Breast epithelium (tissue), 4 donors: ENCODE measurements around the gene CTIF. TPM values are rescaled to one million over a fixed set of nuclear protein-coding genes. Genes with fewer than 3 reads are reported as not detected.

Source experiments
- DNase-seq, 2 donors: peaks; one replicate each; pipeline ENCODE4 v3.0.0-alpha.2; 2019; ENCODE audit warnings: low spot score in 2 of 2
- H3K27ac ChIP-seq, 2 donors: fragments of 200-600 bp; sonication (generic) in 1 of 2; one replicate each; pipeline ENCODE4 v1.5.1; 2016 to 2019; ENCODE audit warnings: mild to moderate bottlenecking in 1 of 2
- H3K27me3 ChIP-seq, 2 donors: fragments of 200-600 bp; sonication (generic) in 1 of 2; one replicate each; pipeline versions ENCODE4 v1.5.1 to v1.6.0; 2017 to 2019; ENCODE audit warnings: control low read depth in 1 of 2, mild to moderate bottlenecking in 1 of 2
- H3K36me3 ChIP-seq: fragments of 200-600 bp; one replicate; pipeline ENCODE4 v1.5.1; 2019
- H3K4me1 ChIP-seq, 2 donors: fragments of 200-600 bp; sonication (generic); one replicate each; pipeline ENCODE4 v1.5.1; 2016 to 2019; ENCODE audit warnings: control low read depth in 1 of 2
- H3K4me3 ChIP-seq, 3 donors: fragments of 200-600 bp; sonication (generic); 1 replicate in 2 of 3; 2 replicates in 1 of 3; pipeline ENCODE4 v1.5.1; 2016 to 2019; ENCODE audit warnings: mild to moderate bottlenecking in 3 of 3, moderate library complexity in 2 of 3
- H3K9me3 ChIP-seq, 2 donors: fragments of 200-600 bp; sonication (generic) in 1 of 2; one replicate each; pipeline ENCODE4 v1.5.1; 2016 to 2019; ENCODE audit warnings: control low read depth in 1 of 2
- POLR2A ChIP-seq: fragments of 450-650 bp; IDR thresholded peaks from one replicate; pipeline ENCODE4 v1.6.1; 2016; ENCODE audit warnings: antibody characterized with exemption, mild to moderate bottlenecking, moderate library complexity
- POLR2AphosphoS5 ChIP-seq, 3 donors: sonication (generic); formaldehyde crosslinking; IDR thresholded peaks; one replicate each; pipeline ENCODE4 v1.6.1; 2017; ENCODE audit warnings: antibody characterized with exemption in 3 of 3
- intact Hi-C: fragments of 100-400 bp; cut with DNase I; formaldehyde crosslinking; loops from one replicate; pipeline ENCODE4 v1.15.1; 2023; ENCODE audit warnings: low total_unique reads
- total RNA-seq, 3 donors: library from RNA; depleted of rRNA; stranded (reverse); fragments of >200 nt; gene quantifications; one replicate each; pipeline ENCODE4 v1.1.0, GENCODE V29; 2016
- TF ChIP-seq, protein P1 (sequence below), 3 donors: fragments of 450-650 bp; IDR thresholded peaks; one replicate each; pipeline ENCODE4 v1.5.1; 2016 to 2017; ENCODE audit warnings: antibody characterized with exemption in 3 of 3, mild to moderate bottlenecking in 3 of 3, moderate library complexity in 3 of 3

The CTIF gene
- total RNA-seq, 3 donors from 2014 or later: 28.8 to 78.9 (median 32.6) TPM

DNA sequence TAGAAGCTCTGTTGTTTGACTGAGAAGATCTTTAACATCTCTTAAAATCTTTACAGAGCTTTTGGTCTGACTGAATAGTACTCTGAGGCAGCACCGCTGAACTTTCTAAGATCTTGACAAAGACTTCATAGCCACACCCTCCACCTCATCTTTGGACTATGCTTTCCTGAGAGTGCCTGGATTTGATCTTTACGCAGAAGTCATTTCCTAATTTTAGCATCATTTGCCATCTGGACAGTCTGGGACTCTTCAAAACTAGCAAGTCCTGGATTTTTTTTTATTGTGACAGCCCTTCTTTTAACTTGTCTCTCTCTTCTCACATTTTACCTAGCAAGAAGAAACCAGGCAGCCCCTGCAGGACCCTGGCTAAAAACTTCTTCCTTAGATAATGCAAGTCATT lies 188.8 kb downstream of the CTIF start:
- Histone ChIP-seq H3K4me3 (no peak overlapping the region), H3K27me3 (no peaks in the 10 kb centered on the region), H3K9me3 (peaks cover 0 to 4% of the 10 kb centered on the region in 2 donors), H3K4me1 (no peaks in the 10 kb centered on the region), H3K27ac (no peak overlapping the region), H3K36me3 (no peaks in the 10 kb centered on the region)
- intact Hi-C loops: no loop called here
- TF ChIP-seq POLR2AphosphoS5 (IDR thresholded peaks at IDR 0.05) (no peak), POLR2A (no peak)
- TF ChIP-seq, protein P1, sequence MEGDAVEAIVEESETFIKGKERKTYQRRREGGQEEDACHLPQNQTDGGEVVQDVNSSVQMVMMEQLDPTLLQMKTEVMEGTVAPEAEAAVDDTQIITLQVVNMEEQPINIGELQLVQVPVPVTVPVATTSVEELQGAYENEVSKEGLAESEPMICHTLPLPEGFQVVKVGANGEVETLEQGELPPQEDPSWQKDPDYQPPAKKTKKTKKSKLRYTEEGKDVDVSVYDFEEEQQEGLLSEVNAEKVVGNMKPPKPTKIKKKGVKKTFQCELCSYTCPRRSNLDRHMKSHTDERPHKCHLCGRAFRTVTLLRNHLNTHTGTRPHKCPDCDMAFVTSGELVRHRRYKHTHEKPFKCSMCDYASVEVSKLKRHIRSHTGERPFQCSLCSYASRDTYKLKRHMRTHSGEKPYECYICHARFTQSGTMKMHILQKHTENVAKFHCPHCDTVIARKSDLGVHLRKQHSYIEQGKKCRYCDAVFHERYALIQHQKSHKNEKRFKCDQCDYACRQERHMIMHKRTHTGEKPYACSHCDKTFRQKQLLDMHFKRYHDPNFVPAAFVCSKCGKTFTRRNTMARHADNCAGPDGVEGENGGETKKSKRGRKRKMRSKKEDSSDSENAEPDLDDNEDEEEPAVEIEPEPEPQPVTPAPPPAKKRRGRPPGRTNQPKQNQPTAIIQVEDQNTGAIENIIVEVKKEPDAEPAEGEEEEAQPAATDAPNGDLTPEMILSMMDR (IDR thresholded peaks at IDR 0.05): no peak
- no peak for DNase-seq

GRCh38 chr18:48728204-48728833 lies 189.5 kb downstream of the CTIF start:
- Histone ChIP-seq H3K9me3 (peaks cover 0 to 4% of the 10 kb centered on the region in 2 donors), H3K36me3 (no peaks in the 10 kb centered on the region), H3K4me3 (no peak overlapping the region), H3K27me3 (no peaks in the 10 kb centered on the region), H3K4me1 (peaks cover 0 to under 1% of the 10 kb centered on the region in 2 donors), H3K27ac (peak overlapping the region in 1 of 2 donors; percentile 43)
- intact Hi-C loops: no loop called here
- DNase-seq: no peak
- TF ChIP-seq, protein P1 (IDR thresholded peaks at IDR 0.05): no peak

DNA sequence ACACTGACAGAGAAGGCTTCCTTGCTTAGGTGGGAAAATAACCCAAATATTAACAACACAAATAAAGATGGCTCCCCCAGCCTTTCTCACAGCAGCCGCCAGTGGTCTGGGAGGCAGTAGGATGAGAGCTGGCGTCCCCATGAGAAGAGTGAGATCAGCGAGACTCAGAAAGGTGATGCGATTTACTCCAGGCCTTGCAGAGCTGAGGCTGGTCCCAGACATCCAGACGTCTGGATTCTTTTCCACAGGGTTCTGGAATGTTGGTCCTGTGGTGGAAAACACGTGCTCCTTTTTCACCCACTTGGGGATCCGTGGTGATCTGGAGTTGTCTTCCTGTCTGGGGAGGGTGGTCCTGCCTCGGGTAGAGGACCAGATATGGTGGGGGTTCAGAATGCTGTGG lies 190.6 kb downstream of the CTIF start:
- Histone ChIP-seq H3K36me3 (no peaks in the 10 kb centered on the region), H3K27me3 (no peaks in the 10 kb centered on the region), H3K4me3 (no peak overlapping the region), H3K9me3 (peaks cover 0 to 4% of the 10 kb centered on the region in 2 donors), H3K4me1 (peaks cover 0 to 6% of the 10 kb centered on the region in 2 donors), H3K27ac (no peak overlapping the region)
- no peak for TF ChIP-seq POLR2AphosphoS5 (IDR thresholded peaks at IDR 0.05)
- TF ChIP-seq, protein P1 (IDR thresholded peaks at IDR 0.05): no peak
- TF ChIP-seq POLR2A: no peak
- intact Hi-C loops: no loop called here
- DNase-seq: no peak

GRCh38 chr18:48730010-48730409 lies 191.2 kb downstream of the CTIF start:
- no peak overlapping the region for H3K27ac ChIP-seq
- intact Hi-C loops: no loop called here
- no peak for TF ChIP-seq POLR2AphosphoS5 (IDR thresholded peaks at IDR 0.05)
- TF ChIP-seq POLR2A: no peak
- TF ChIP-seq, protein P1 (IDR thresholded peaks at IDR 0.05): no peak
- H3K27me3 ChIP-seq: no peaks in the 10 kb centered on the region
- no peak for DNase-seq
- peaks cover 0 to 6% of the 10 kb centered on the region in 2 donors for H3K4me1 ChIP-seq
- no peaks in the 10 kb centered on the region for H3K36me3 ChIP-seq
- H3K4me3 ChIP-seq: no peak overlapping the region
- peaks cover 0 to 4% of the 10 kb centered on the region in 2 donors for H3K9me3 ChIP-seq

DNA sequence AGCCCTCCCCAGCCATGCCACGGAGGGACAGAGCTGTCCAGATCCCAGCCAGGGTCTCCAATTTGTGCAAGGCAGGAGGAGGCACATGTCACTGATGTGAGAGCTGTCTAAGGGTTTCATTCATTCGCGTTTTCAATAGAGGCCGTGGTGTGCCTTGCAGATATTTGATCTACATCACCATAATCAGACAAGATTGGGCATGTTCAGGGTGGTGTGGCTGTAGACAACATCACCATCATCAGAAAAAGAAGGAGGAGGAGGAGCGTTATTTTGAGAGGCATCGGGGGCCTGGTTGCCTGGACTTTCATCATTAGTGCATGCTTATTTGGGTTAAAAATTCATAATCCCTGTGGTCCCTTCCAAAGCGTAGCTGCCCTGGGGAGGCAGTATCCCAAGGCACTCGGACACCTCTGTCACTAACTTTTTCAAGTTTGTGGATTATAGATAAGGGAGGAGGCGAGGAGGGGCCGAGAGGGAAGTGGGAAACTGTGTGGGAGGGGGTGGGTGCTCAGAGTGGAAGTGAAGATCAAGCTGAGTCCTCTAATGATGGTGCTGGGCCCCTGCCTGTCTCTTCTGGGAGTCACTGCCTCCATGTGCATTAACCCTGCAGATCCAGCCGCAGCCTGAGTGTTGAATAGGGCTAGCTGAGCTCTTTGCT lies 194.1 kb downstream of the CTIF start:
- no peak for DNase-seq
- Histone ChIP-seq H3K4me1 (peaks cover 0 to 6% of the 10 kb centered on the region in 2 donors), H3K27ac (no peak overlapping the region), H3K9me3 (no peaks in the 10 kb centered on the region), H3K36me3 (no peaks in the 10 kb centered on the region), H3K4me3 (no peak overlapping the region), H3K27me3 (no peaks in the 10 kb centered on the region)
- TF ChIP-seq, protein P1 (IDR thresholded peaks at IDR 0.05): no peak
- no peak for TF ChIP-seq POLR2A
- TF ChIP-seq POLR2AphosphoS5 (IDR thresholded peaks at IDR 0.05): no peak
- intact Hi-C loops: no loop called here
